Breast epithelium (tissue), 4 donors: ENCODE measurements around the gene MYLK. TPM values are rescaled to one million over a fixed set of nuclear protein-coding genes. Genes with fewer than 3 reads are reported as not detected.

Source experiments
- DNase-seq, 2 donors: peaks; one replicate each; pipeline ENCODE4 v3.0.0-alpha.2; 2019; ENCODE audit warnings: low spot score in 2 of 2
- H3K27ac ChIP-seq, 2 donors: fragments of 200-600 bp; sonication (generic) in 1 of 2; one replicate each; pipeline ENCODE4 v1.5.1; 2016 to 2019; ENCODE audit warnings: mild to moderate bottlenecking in 1 of 2
- H3K27me3 ChIP-seq, 2 donors: fragments of 200-600 bp; sonication (generic) in 1 of 2; one replicate each; pipeline versions ENCODE4 v1.5.1 to v1.6.0; 2017 to 2019; ENCODE audit warnings: control low read depth in 1 of 2, mild to moderate bottlenecking in 1 of 2
- H3K36me3 ChIP-seq: fragments of 200-600 bp; one replicate; pipeline ENCODE4 v1.5.1; 2019
- H3K4me1 ChIP-seq, 2 donors: fragments of 200-600 bp; sonication (generic); one replicate each; pipeline ENCODE4 v1.5.1; 2016 to 2019; ENCODE audit warnings: control low read depth in 1 of 2
- H3K4me3 ChIP-seq, 3 donors: fragments of 200-600 bp; sonication (generic); 1 replicate in 2 of 3; 2 replicates in 1 of 3; pipeline ENCODE4 v1.5.1; 2016 to 2019; ENCODE audit warnings: mild to moderate bottlenecking in 3 of 3, moderate library complexity in 2 of 3
- H3K9me3 ChIP-seq, 2 donors: fragments of 200-600 bp; sonication (generic) in 1 of 2; one replicate each; pipeline ENCODE4 v1.5.1; 2016 to 2019; ENCODE audit warnings: control low read depth in 1 of 2
- CTCF ChIP-seq, 3 donors: fragments of 450-650 bp; IDR thresholded peaks; one replicate each; pipeline ENCODE4 v1.5.1; 2016 to 2017; ENCODE audit warnings: antibody characterized with exemption in 3 of 3, mild to moderate bottlenecking in 3 of 3, moderate library complexity in 3 of 3
- POLR2A ChIP-seq: fragments of 450-650 bp; IDR thresholded peaks from one replicate; pipeline ENCODE4 v1.6.1; 2016; ENCODE audit warnings: antibody characterized with exemption, mild to moderate bottlenecking, moderate library complexity
- POLR2AphosphoS5 ChIP-seq, 3 donors: sonication (generic); formaldehyde crosslinking; IDR thresholded peaks; one replicate each; pipeline ENCODE4 v1.6.1; 2017; ENCODE audit warnings: antibody characterized with exemption in 3 of 3
- intact Hi-C: fragments of 100-400 bp; cut with DNase I; formaldehyde crosslinking; loops from one replicate; pipeline ENCODE4 v1.15.1; 2023; ENCODE audit warnings: low total_unique reads
- total RNA-seq, 3 donors: library from RNA; depleted of rRNA; stranded (reverse); fragments of >200 nt; gene quantifications; one replicate each; pipeline ENCODE4 v1.1.0, GENCODE V29; 2016

The MYLK gene
- total RNA-seq, 3 donors from 2014 or later: 87.2 to 188 (median 181) TPM

GRCh38 chr3:123920868-123921267, 36.7 kb upstream of the MYLK start:
- H3K27me3 ChIP-seq: no peaks in the 10 kb centered on the region
- TF ChIP-seq POLR2AphosphoS5 (IDR thresholded peaks at IDR 0.05): no peak
- no peak for TF ChIP-seq POLR2A
- TF ChIP-seq CTCF (IDR thresholded peaks at IDR 0.05): no peak
- no peaks in the 10 kb centered on the region for H3K36me3 ChIP-seq
- H3K4me3 ChIP-seq: no peak overlapping the region
- H3K9me3 ChIP-seq: peaks cover 17 to 27% of the 10 kb centered on the region in 2 donors
- H3K27ac ChIP-seq: no peak overlapping the region
- DNase-seq: no peak
- intact Hi-C loops: no loop called here
- H3K4me1 ChIP-seq: no peaks in the 10 kb centered on the region

GRCh38 chr3:123920383-123920782, 36.3 kb upstream of the MYLK start:
- intact Hi-C loops: no loop called here
- DNase-seq: no peak
- peaks cover 17 to 27% of the 10 kb centered on the region in 2 donors for H3K9me3 ChIP-seq
- no peak overlapping the region for H3K27ac ChIP-seq
- no peaks in the 10 kb centered on the region for H3K27me3 ChIP-seq
- no peaks in the 10 kb centered on the region for H3K36me3 ChIP-seq
- H3K4me3 ChIP-seq: no peak overlapping the region
- H3K4me1 ChIP-seq: no peaks in the 10 kb centered on the region
- TF ChIP-seq POLR2AphosphoS5 (IDR thresholded peaks at IDR 0.05) (no peak), POLR2A (no peak), CTCF (IDR thresholded peaks at IDR 0.05) (no peak)

GRCh38 chr3:123919353-123919752, 35.2 kb upstream of the MYLK start:
- DNase-seq: no peak
- H3K27me3 ChIP-seq: no peaks in the 10 kb centered on the region
- H3K27ac ChIP-seq: no peak overlapping the region
- H3K4me1 ChIP-seq: no peaks in the 10 kb centered on the region
- H3K36me3 ChIP-seq: no peaks in the 10 kb centered on the region
- intact Hi-C loops: no loop called here
- H3K4me3 ChIP-seq: no peak overlapping the region
- TF ChIP-seq CTCF (IDR thresholded peaks at IDR 0.05): no peak
- no peak for TF ChIP-seq POLR2A
- no peak for TF ChIP-seq POLR2AphosphoS5 (IDR thresholded peaks at IDR 0.05)
- H3K9me3 ChIP-seq: peaks cover 17 to 23% of the 10 kb centered on the region in 2 donors

- no peak for DNase-seq
- intact Hi-C loops: no loop called here
- TF ChIP-seq CTCF (IDR thresholded peaks at IDR 0.05) (no peak), POLR2A (no peak), POLR2AphosphoS5 (IDR thresholded peaks at IDR 0.05) (no peak)
Measured at GRCh38 chr3:123914829-123915228, 30.7 kb upstream of the MYLK start.

GRCh38 chr3:123909785-123910184, 25.7 kb upstream of the MYLK start:
- TF ChIP-seq POLR2AphosphoS5 (IDR thresholded peaks at IDR 0.05): no peak
- no peak for TF ChIP-seq CTCF (IDR thresholded peaks at IDR 0.05)
- TF ChIP-seq POLR2A: no peak
- no peaks in the 10 kb centered on the region for H3K4me1 ChIP-seq
- no peaks in the 10 kb centered on the region for H3K9me3 ChIP-seq
- H3K27ac ChIP-seq: no peak overlapping the region
- intact Hi-C loops: no loop called here
- H3K36me3 ChIP-seq: no peaks in the 10 kb centered on the region
- H3K4me3 ChIP-seq: no peak overlapping the region
- DNase-seq: no peak
- H3K27me3 ChIP-seq: no peaks in the 10 kb centered on the region

More at GRCh38 chr3:123914829-123915228, 30.7 kb upstream of the MYLK start:
- H3K27ac ChIP-seq: no peak overlapping the region
- no peaks in the 10 kb centered on the region for H3K36me3 ChIP-seq
- no peaks in the 10 kb centered on the region for H3K4me1 ChIP-seq
- peaks cover 0 to 4% of the 10 kb centered on the region in 2 donors for H3K9me3 ChIP-seq
- no peak overlapping the region for H3K4me3 ChIP-seq
- H3K27me3 ChIP-seq: no peaks in the 10 kb centered on the region
